ENCODE data around the gene DMXL1. TPM values are rescaled to one million over a fixed set of nuclear protein-coding genes. Genes with fewer than 3 reads are reported as not detected.

The DMXL1 gene
- total and polyA plus RNA-seq, 11 donors: 8.2 to 39.0 (median 27.0) TPM

- H3K36me3 ChIP-seq: no peaks in the 10 kb centered on the region
- intact Hi-C loops (cut with DNase I): no loop called here
- no peak for ATAC-seq
- no peak overlapping the region for H3K27ac ChIP-seq
- no peak overlapping the region for H3K4me3 ChIP-seq
- TF ChIP-seq CTCF (IDR thresholded peaks at IDR 0.05) (no peak), POLR2A (IDR thresholded peaks at IDR 0.05) (no peak)
- DNase-seq: no peak
- peaks cover 0 to 3% (median 0%) of the 10 kb centered on the region in 12 donors for H3K9me3 ChIP-seq
- no peaks in the 10 kb centered on the region for H3K27me3 ChIP-seq
- WGBS, 4 donors: 52 to 83% (median 72%) methylated on average over 2 to 3 of the region's 3 CpGs
- H3K4me1 ChIP-seq: peaks cover 0 to 66% (median 15%) of the 10 kb centered on the region in 12 donors
These were observed 221.0 kb downstream of the DMXL1 start for GRCh38 chr5:119291877-119292276.

- intact Hi-C loops (cut with DNase I): no loop called here
- Histone ChIP-seq H3K27ac (no peak overlapping the region), H3K4me1 (peaks cover 0 to 56% (median 12%) of the 10 kb centered on the region in 12 donors), H3K27me3 (no peaks in the 10 kb centered on the region), H3K9me3 (peaks cover 0 to 3% (median 0%) of the 10 kb centered on the region in 12 donors), H3K36me3 (no peaks in the 10 kb centered on the region), H3K4me3 (no peak overlapping the region)
- TF ChIP-seq CTCF (IDR thresholded peaks at IDR 0.05): no peak
- TF ChIP-seq POLR2A (IDR thresholded peaks at IDR 0.05): no peak
- DNase-seq (no peak), ATAC-seq (no peak)
- WGBS, 4 donors: 92 to 97% (median 94%) methylated on average over 3 of the region's 3 CpGs
These were observed 222.0 kb downstream of the DMXL1 start for GRCh38 chr5:119292701-119293515.

- peaks cover 0 to 3% (median 0%) of the 10 kb centered on the region in 12 donors for H3K9me3 ChIP-seq
- peaks cover 0 to 50% (median 10%) of the 10 kb centered on the region in 12 donors for H3K4me1 ChIP-seq
- H3K36me3 ChIP-seq: no peaks in the 10 kb centered on the region
- H3K27me3 ChIP-seq: no peaks in the 10 kb centered on the region
- TF ChIP-seq CTCF (IDR thresholded peaks at IDR 0.05) (no peak), POLR2A (IDR thresholded peaks at IDR 0.05) (no peak)
- H3K4me3 ChIP-seq: no peak overlapping the region
- intact Hi-C loops (cut with DNase I): no loop called here
- DNase-seq: no peak
- ATAC-seq: no peak
- WGBS, 4 donors: 94 to 96% (median 95%) methylated on average over 2 of the region's 2 CpGs
- no peak overlapping the region for H3K27ac ChIP-seq
These were observed 222.6 kb downstream of the DMXL1 start for GRCh38 chr5:119293516-119293829.

Small RNA genes within 50 kb of the gene (microRNA-seq; reads per million reads assigned to microRNA genes)
- 0 reads per million in 4 donors for gene MIR5706

Other genes starting within 250 kb of the DMXL1 start
- gene DTWD2, start 82.5 kb upstream of the DMXL1 start, total RNA-seq: 10 to 100 TPM in 6 of 9 donors, 1 to 10 TPM in 3; 6.1 to 16.0 (median 12.2) TPM
- 1 to 10 TPM; 3.2 to 8.2 TPM for gene DTWD2, start 82.5 kb upstream of the DMXL1 start, polyA plus RNA-seq

All from heart left ventricle (tissue), 16 donors.